ENCODE results near the gene IFNA1. TPM values are rescaled to one million over a fixed set of nuclear protein-coding genes. Genes with fewer than 3 reads are reported as not detected.
"Not testable (repeated sequence)": the region's sequence is repeated elsewhere in the genome, so short reads cannot be mapped to it uniquely, and the experiment has no call there.

Gene IFNA1
- total RNA-seq, 1 experiment from 2014 or later = not detected

GRCh38 chr9:21434202-21435014 lies 5.8 kb upstream of the IFNA1 start:
- no peak overlapping the region for H2AFZ ChIP-seq (ENCODE audit: low read length)
- H2BK120ac ChIP-seq (ENCODE audit: low read depth, low read length, poor library complexity, severe bottlenecking) = no peak overlapping the region
- no peak overlapping the region for H3K56ac ChIP-seq (ENCODE audit: insufficient read length, low read depth, low read length)
- Mint-ChIP-seq H3K36me3 (ENCODE audit: insufficient read depth in 1 of 3, low read depth in 3 of 3) (no peaks in the 10 kb centered on the region), H3K4me1 (peaks cover 4 to 8% of the 10 kb centered on the region in 2 experiments), H3K27me3 (ENCODE audit: low read depth) (no peaks in the 10 kb centered on the region), H3K27ac (no peak overlapping the region), H3K4me3 (no peak overlapping the region), H3K9me3 (no peaks in the 10 kb centered on the region; a peak in 1 of 5 replicates)
- no peaks in the 10 kb centered on the region for H3K23me2 ChIP-seq (ENCODE audit: insufficient read length, low read depth, low read length, poor library complexity, severe bottlenecking)
- no peaks in the 10 kb centered on the region for H3K79me1 ChIP-seq (ENCODE audit: insufficient read depth, low read depth, low read length, poor library complexity, severe bottlenecking)
- no peak overlapping the region for H3K4ac ChIP-seq (ENCODE audit: low read depth, low read length)
- H3K27me3 ChIP-seq (ENCODE audit: insufficient read depth, low read length) = no peaks in the 10 kb centered on the region
- H3K79me2 ChIP-seq (ENCODE audit: insufficient read depth, low read length) = no peaks in the 10 kb centered on the region
- H2BK15ac ChIP-seq (ENCODE audit: low read depth, low read length) = no peak overlapping the region
- peak; percentile 72 for TF ChIP-seq CTCF (conservative IDR thresholded peaks at IDR 0.05)
- H3K27ac ChIP-seq (ENCODE audit: insufficient read length, low read depth, low read length) = no peak overlapping the region
- no peak for DNase-seq
- H2BK12ac ChIP-seq (ENCODE audit: insufficient read length, low read depth, low read length) = no peak overlapping the region
- no peak overlapping the region for H3T11ph ChIP-seq (ENCODE audit: low read length)
- H3K9me3 ChIP-seq (ENCODE audit: control insufficient read depth, low read depth, low read length) = no peaks in the 10 kb centered on the region
- H3K4me2 ChIP-seq (ENCODE audit: insufficient read depth, insufficient read length, low read length) = no peak overlapping the region
- no peaks in the 10 kb centered on the region; the same call in 1 of the 2 replicates for H3K4me1 ChIP-seq (ENCODE audit: insufficient read depth, low read length)
- no peak overlapping the region for H2BK20ac ChIP-seq (ENCODE audit: low read depth, low read length, poor library complexity, severe bottlenecking)
- H2BK5ac ChIP-seq (ENCODE audit: insufficient read length, low read length) = no peak overlapping the region
- H2AK5ac ChIP-seq (ENCODE audit: insufficient read length, low read length) = no peak overlapping the region
- H3K23ac ChIP-seq (ENCODE audit: insufficient read length, low read depth, low read length) = no peak overlapping the region
- no peaks in the 10 kb centered on the region for H4K20me1 ChIP-seq (ENCODE audit: control insufficient read depth, insufficient read depth, insufficient read length)
- H3K14ac ChIP-seq (ENCODE audit: insufficient read depth, low read length) = no peak overlapping the region
- no peak overlapping the region for H3K9ac ChIP-seq (ENCODE audit: extremely low read depth, insufficient read length, low read length)
- no peak overlapping the region for H4K5ac ChIP-seq (ENCODE audit: insufficient read length, low read depth, low read length)
- WGBS (ENCODE audit: extremely low coverage, insufficient read length, low lambda C conversion rate) = no CpG with 5 or more reads among the region's 9 CpGs
- no peak overlapping the region for H3K18ac ChIP-seq (ENCODE audit: insufficient read length, low read depth, low read length)
- no peak overlapping the region for H4K91ac ChIP-seq (ENCODE audit: insufficient read length, low read depth, low read length)
- no peak overlapping the region for H4K8ac ChIP-seq (replicated peaks; ENCODE audit: insufficient read length, low read depth, low read length)

GRCh38 chr9:21435015-21435383 lies 5.2 kb upstream of the IFNA1 start:
- H3K27ac Mint-ChIP-seq; DNase-seq; H2BK120ac ChIP-seq (ENCODE audit: low read depth, low read length, poor library complexity, severe bottlenecking); H3K9me3 Mint-ChIP-seq; H4K8ac ChIP-seq (replicated peaks; ENCODE audit: insufficient read length, low read depth, low read length); H3K4ac ChIP-seq (ENCODE audit: low read depth, low read length); H2BK12ac ChIP-seq (ENCODE audit: insufficient read length, low read depth, low read length); H3K79me1 ChIP-seq (ENCODE audit: insufficient read depth, low read depth, low read length, poor library complexity, severe bottlenecking); H3K27me3 Mint-ChIP-seq (ENCODE audit: low read depth); H4K20me1 ChIP-seq (ENCODE audit: control insufficient read depth, insufficient read depth, insufficient read length); H4K91ac ChIP-seq (ENCODE audit: insufficient read length, low read depth, low read length); H3K23ac ChIP-seq (ENCODE audit: insufficient read length, low read depth, low read length); H3K79me2 ChIP-seq (ENCODE audit: insufficient read depth, low read length); H3K4me1 ChIP-seq (ENCODE audit: insufficient read depth, low read length); H3K18ac ChIP-seq (ENCODE audit: insufficient read length, low read depth, low read length); H2BK20ac ChIP-seq (ENCODE audit: low read depth, low read length, poor library complexity, severe bottlenecking); H3K27ac ChIP-seq (ENCODE audit: insufficient read length, low read depth, low read length); H3K14ac ChIP-seq (ENCODE audit: insufficient read depth, low read length); H3K36me3 Mint-ChIP-seq (ENCODE audit: insufficient read depth in 1 of 3, low read depth in 3 of 3); H3K9me3 ChIP-seq (ENCODE audit: control insufficient read depth, low read depth, low read length); H2AFZ ChIP-seq (ENCODE audit: low read length); H3K4me2 ChIP-seq (ENCODE audit: insufficient read depth, insufficient read length, low read length); H2AK5ac ChIP-seq (ENCODE audit: insufficient read length, low read length); H3T11ph ChIP-seq (ENCODE audit: low read length); H2BK5ac ChIP-seq (ENCODE audit: insufficient read length, low read length); H3K56ac ChIP-seq (ENCODE audit: insufficient read length, low read depth, low read length); H3K4me1 Mint-ChIP-seq; H3K23me2 ChIP-seq (ENCODE audit: insufficient read length, low read depth, low read length, poor library complexity, severe bottlenecking); H3K9ac ChIP-seq (ENCODE audit: extremely low read depth, insufficient read length, low read length); H4K5ac ChIP-seq (ENCODE audit: insufficient read length, low read depth, low read length); H2BK15ac ChIP-seq (ENCODE audit: low read depth, low read length); H3K27me3 ChIP-seq (ENCODE audit: insufficient read depth, low read length); H3K4me3 Mint-ChIP-seq: not testable (repeated sequence)
- no CpG with 5 or more reads among the region's 7 CpGs for WGBS (ENCODE audit: extremely low coverage, insufficient read length, low lambda C conversion rate)
